Astrocyte (in vitro differentiated cells and primary cell): ENCODE data around the gene STING1.

ENCODE experiments used
- EZH2 ChIP-seq: IDR thresholded peaks from 2 replicates; pipeline ENCODE4 v1.6.1; 2012; ENCODE audit warnings: mild to moderate bottlenecking, low read length, inconsistent platforms; ENCODE audit not compliant: insufficient read depth
- TF ChIP-seq, protein P1 (sequence below): IDR thresholded peaks from 2 replicates; pipeline ENCODE4 v1.5.1; 2011; ENCODE audit warnings: low read depth, mild to moderate bottlenecking, inconsistent platforms, low read length, moderate library complexity; ENCODE audit not compliant: insufficient read depth

DNA sequence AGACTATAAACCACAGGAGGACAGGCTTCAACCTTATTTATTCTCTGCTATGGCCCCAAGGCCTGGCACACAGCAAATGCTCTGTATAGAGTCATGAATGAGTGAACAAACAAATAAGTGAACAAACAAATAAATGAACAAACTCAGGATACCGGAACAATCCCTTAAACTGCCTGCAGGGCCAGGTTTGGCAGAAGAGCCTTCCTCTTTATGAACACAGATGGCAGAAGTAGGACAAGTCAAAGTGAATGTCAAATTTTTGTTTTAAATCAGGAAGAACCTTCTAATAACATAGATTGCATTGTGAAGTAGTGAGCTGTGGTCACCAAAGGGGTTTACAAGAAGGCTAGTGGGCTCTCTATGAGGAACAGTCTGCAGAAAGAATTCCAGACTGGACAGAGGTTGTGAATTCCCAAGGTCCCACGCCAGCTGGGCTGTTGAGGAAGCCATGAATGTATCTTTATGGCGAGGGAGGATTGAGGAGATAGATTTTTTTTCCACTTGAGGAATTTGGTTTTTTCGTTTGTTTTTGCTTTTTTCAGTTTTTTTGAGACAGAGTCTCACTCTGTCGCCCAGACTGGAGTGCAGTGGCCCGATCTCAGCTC, 30.3 kb upstream of the STING1 start:
- TF ChIP-seq, protein P1, sequence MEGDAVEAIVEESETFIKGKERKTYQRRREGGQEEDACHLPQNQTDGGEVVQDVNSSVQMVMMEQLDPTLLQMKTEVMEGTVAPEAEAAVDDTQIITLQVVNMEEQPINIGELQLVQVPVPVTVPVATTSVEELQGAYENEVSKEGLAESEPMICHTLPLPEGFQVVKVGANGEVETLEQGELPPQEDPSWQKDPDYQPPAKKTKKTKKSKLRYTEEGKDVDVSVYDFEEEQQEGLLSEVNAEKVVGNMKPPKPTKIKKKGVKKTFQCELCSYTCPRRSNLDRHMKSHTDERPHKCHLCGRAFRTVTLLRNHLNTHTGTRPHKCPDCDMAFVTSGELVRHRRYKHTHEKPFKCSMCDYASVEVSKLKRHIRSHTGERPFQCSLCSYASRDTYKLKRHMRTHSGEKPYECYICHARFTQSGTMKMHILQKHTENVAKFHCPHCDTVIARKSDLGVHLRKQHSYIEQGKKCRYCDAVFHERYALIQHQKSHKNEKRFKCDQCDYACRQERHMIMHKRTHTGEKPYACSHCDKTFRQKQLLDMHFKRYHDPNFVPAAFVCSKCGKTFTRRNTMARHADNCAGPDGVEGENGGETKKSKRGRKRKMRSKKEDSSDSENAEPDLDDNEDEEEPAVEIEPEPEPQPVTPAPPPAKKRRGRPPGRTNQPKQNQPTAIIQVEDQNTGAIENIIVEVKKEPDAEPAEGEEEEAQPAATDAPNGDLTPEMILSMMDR, result no peak
- TF ChIP-seq EZH2, result no peak
